Endodermal cell (in vitro differentiated cells): ENCODE measurements around the gene ITPKC. TPM values are rescaled to one million over a fixed set of nuclear protein-coding genes. Genes with fewer than 3 reads are reported as not detected.

Experiments
- DNase-seq: peaks from one replicate; pipeline ENCODE4 v3.0.0-alpha.2; 2017
- H3K27ac ChIP-seq: 2 replicates; pipeline ENCODE4 v1.5.1; 2013; ENCODE audit warnings: mild to moderate bottlenecking, low read depth, low read length, moderate library complexity
- H3K27me3 ChIP-seq: 2 replicates; pipeline ENCODE4 v1.6.1; 2013; ENCODE audit warnings: mild to moderate bottlenecking, low read length, moderate library complexity; ENCODE audit not compliant: insufficient read depth, control insufficient read depth, poor library complexity, severe bottlenecking
- H3K36me3 ChIP-seq: 2 replicates; pipeline ENCODE4 v1.7.0; 2013; ENCODE audit warnings: mild to moderate bottlenecking, low read length, moderate library complexity; ENCODE audit not compliant: control insufficient read depth, insufficient read depth
- H3K4me1 ChIP-seq: one replicate; pipeline ENCODE4 v1.7.0; 2013; ENCODE audit warnings: low read length; ENCODE audit not compliant: control insufficient read depth, insufficient read depth
- H3K4me3 ChIP-seq: 2 replicates; pipeline ENCODE4 v1.5.1; 2013; ENCODE audit warnings: mild to moderate bottlenecking, low read length, moderate library complexity
- H3K9ac ChIP-seq: 2 replicates; pipeline ENCODE4 v1.6.1; 2013; ENCODE audit warnings: mild to moderate bottlenecking, low read length, moderate library complexity; ENCODE audit not compliant: poor library complexity, severe bottlenecking; ENCODE audit errors: extremely low read depth
- H3K9me3 ChIP-seq: 2 replicates; pipeline ENCODE4 v1.6.1; 2013; ENCODE audit warnings: mild to moderate bottlenecking, low read length, moderate library complexity; ENCODE audit not compliant: control insufficient read depth
- H3K27ac Mint-ChIP-seq: 2 replicates; pipeline ENCODE4 v1.8.0; 2020; ENCODE audit warnings: mixed read lengths
- H3K27me3 Mint-ChIP-seq: 2 replicates; pipeline ENCODE4 v1.8.0; 2021; ENCODE audit warnings: mild to moderate bottlenecking, mixed read lengths; ENCODE audit not compliant: insufficient read depth
- H3K36me3 Mint-ChIP-seq: 2 replicates; pipeline ENCODE4 v1.8.0; 2020; ENCODE audit warnings: low read depth, mixed read lengths
- H3K4me1 Mint-ChIP-seq: 2 replicates; pipeline ENCODE4 v1.8.0; 2020; ENCODE audit warnings: mixed read lengths
- H3K4me3 Mint-ChIP-seq: 2 replicates; pipeline ENCODE4 v1.8.0; 2020; ENCODE audit warnings: mild to moderate bottlenecking, moderate library complexity, mixed read lengths
- H3K9me3 Mint-ChIP-seq: 2 replicates; pipeline ENCODE4 v1.8.0; 2020; ENCODE audit warnings: mild to moderate bottlenecking, mixed read lengths
- WGBS, 2 experiments: methylation state at CpG; one replicate each; pipeline versions ENCODE4 v1.1.5 to v1.1.7; 2013; ENCODE audit warnings: missing lambda C conversion rate in 2 of 2, mixed read lengths in 1 of 2; ENCODE audit not compliant: insufficient coverage in 1 of 2, insufficient read length in 1 of 2; 5-methylcytosine and 5-hydroxymethylcytosine counted together
- total RNA-seq, 2 donors: library from RNA; stranded (reverse); fragmentation: NEBNext Ultra II Directional in 1 of 2; extraction: Animal tissue kit (Norgen Biotek cat#: 25700) in 1 of 2; gene quantifications; 2 replicates in 1 of 2; 3 replicates in 1 of 2; pipeline ENCODE4 v1.2.1, GENCODE V29; 2021
- TF ChIP-seq, protein P1 (sequence below): fragments of 200-600 bp; sonication (generic); conservative IDR thresholded peaks from 2 replicates; pipeline ENCODE4 v1.5.0; 2021; ENCODE audit warnings: antibody characterized with exemption, mild to moderate bottlenecking

The ITPKC gene
- total RNA-seq, 2 donors from 2014 or later = 9.9 to 11.1 TPM

DNA sequence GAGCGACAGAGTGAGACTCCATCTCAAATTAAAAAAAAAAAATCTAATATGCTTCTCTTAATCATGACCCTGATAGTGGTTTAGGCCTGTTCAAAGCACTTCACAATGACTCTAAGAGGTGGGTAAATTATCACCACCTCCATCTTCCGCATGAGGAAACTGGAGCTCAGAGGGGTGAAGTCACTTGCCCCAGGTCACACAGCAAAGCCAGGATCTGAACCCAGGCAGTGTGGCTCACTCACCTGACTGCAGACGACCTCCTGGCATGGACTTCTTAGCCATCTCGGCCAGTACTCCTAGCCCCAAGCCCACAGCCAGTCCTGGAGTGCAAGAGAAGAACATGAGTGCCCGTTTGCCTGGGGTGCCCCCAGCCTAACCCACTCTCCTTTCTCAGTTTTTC is 7.1 kb upstream of the ITPKC start:
- H3K27ac Mint-ChIP-seq = no peak overlapping the region

DNA sequence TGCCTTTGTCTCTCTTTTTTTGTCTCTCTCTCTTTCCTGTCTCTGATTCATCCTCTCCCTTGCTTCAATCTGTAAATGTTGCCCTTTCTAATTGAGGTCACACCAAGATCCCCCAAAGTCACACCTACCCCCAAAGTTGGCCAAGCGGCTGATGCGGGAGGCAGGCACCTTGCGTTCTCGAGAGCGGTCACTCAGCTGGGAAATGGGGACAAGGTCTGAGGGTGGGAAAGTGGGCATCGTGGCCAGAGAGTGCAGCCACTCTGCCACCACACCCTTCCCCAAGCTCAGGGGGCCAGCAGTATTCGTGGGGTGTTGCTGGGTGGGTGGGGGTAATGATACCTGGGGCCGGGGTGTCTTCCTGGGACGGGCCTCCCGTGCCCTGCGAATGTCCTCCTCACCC is 3.0 kb upstream of the ITPKC start:
- H3K9me3 ChIP-seq = no peaks in the 10 kb centered on the region
- no peak overlapping the region for H3K27ac ChIP-seq
- WGBS, 2 experiments = 96% methylated on average over 8 of the region's 11 CpGs; no CpG with 5 or more reads in 1 of the 2 experiments
- H3K27ac Mint-ChIP-seq = peak overlapping the region; percentile 42
- H3K4me3 Mint-ChIP-seq = peak overlapping the region; percentile 91
- peak overlapping the region; percentile 94 for H3K4me3 ChIP-seq
- H3K36me3 ChIP-seq = peaks cover 22% of the 10 kb centered on the region
- no peaks in the 10 kb centered on the region for H3K27me3 Mint-ChIP-seq
- no peaks in the 10 kb centered on the region for H3K4me1 ChIP-seq
- peaks cover 19% of the 10 kb centered on the region for H3K4me1 Mint-ChIP-seq
- H3K9ac ChIP-seq = no peak overlapping the region
- no peaks in the 10 kb centered on the region for H3K27me3 ChIP-seq
- peaks cover 29% of the 10 kb centered on the region for H3K36me3 Mint-ChIP-seq
- TF ChIP-seq, protein P1, sequence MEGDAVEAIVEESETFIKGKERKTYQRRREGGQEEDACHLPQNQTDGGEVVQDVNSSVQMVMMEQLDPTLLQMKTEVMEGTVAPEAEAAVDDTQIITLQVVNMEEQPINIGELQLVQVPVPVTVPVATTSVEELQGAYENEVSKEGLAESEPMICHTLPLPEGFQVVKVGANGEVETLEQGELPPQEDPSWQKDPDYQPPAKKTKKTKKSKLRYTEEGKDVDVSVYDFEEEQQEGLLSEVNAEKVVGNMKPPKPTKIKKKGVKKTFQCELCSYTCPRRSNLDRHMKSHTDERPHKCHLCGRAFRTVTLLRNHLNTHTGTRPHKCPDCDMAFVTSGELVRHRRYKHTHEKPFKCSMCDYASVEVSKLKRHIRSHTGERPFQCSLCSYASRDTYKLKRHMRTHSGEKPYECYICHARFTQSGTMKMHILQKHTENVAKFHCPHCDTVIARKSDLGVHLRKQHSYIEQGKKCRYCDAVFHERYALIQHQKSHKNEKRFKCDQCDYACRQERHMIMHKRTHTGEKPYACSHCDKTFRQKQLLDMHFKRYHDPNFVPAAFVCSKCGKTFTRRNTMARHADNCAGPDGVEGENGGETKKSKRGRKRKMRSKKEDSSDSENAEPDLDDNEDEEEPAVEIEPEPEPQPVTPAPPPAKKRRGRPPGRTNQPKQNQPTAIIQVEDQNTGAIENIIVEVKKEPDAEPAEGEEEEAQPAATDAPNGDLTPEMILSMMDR = no peak
- H3K9me3 Mint-ChIP-seq = no peaks in the 10 kb centered on the region
- no peak for DNase-seq

More for the DNA sequence above, 7.1 kb upstream of the ITPKC start:
- 96 to 98% methylated on average over 4 to 5 of the region's 5 CpGs for WGBS, 2 experiments
- Mint-ChIP-seq H3K4me3 (no peak overlapping the region), H3K36me3 (peaks cover 52% of the 10 kb centered on the region), H3K9me3 (no peaks in the 10 kb centered on the region), H3K27me3 (no peaks in the 10 kb centered on the region), H3K4me1 (no peaks in the 10 kb centered on the region)
- Histone ChIP-seq H3K9me3 (no peaks in the 10 kb centered on the region), H3K4me3 (no peak overlapping the region), H3K4me1 (no peaks in the 10 kb centered on the region), H3K27ac (no peak overlapping the region), H3K36me3 (peaks cover 40% of the 10 kb centered on the region), H3K27me3 (no peaks in the 10 kb centered on the region), H3K9ac (no peak overlapping the region)
- no peak for DNase-seq
- TF ChIP-seq, protein P1 = no peak

DNA sequence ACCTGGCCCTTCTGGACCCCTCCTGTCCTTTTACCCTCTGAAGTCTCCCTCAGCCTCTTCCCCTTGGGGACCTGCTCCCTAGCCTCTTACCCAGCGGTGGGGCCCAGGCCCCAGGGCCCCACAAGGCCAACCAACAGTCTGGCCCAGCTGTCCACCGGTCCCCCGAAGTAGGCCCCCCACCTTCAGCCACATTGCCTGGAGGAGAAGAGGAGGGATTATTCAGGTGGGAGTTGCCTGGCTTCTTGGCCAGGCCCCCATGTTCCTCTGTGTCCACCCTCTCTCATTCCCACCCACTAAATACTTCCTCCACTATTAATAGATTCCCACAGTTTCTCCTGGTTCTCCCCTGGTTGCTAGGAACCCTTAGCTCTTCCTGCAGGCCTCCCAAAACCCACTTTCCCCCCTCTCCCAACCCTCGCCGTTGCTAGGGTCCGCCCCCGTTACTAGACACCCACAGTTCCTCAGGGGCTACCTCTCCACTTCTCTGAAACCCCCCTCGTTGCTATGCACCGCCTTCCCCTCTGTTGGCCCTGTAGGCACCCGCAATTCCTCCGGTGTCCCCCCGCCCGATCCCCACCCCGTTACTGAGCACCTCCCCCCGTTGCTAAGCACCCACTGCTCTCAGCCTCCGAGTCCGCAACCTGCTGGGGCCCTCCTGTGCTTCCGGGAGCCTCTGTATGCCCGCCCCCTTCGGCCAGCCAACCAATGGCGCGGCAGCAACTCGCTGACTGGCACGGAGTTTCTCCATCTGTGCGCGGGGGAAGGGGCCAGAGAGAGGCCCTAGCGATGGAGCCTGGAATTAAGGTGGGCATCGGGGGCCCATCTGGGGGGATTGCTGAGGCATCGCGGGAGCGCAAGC is 2.2 kb upstream of the ITPKC start:
- Mint-ChIP-seq H3K27me3 (no peaks in the 10 kb centered on the region), H3K4me1 (peaks cover 19% of the 10 kb centered on the region), H3K36me3 (peaks cover 25% of the 10 kb centered on the region), H3K4me3 (peak overlapping the region; percentile 91), H3K9me3 (no peaks in the 10 kb centered on the region), H3K27ac (peak overlapping the region; percentile 89)
- DNase-seq = peak; percentile 98
- Histone ChIP-seq H3K27me3 (no peaks in the 10 kb centered on the region), H3K36me3 (peaks cover 16% of the 10 kb centered on the region), H3K27ac (peak overlapping the region; percentile 77), H3K9ac (peak overlapping the region; percentile 73), H3K4me1 (no peaks in the 10 kb centered on the region), H3K9me3 (no peaks in the 10 kb centered on the region), H3K4me3 (peak overlapping the region; percentile 94)
- WGBS, 2 experiments = 5 to 7% methylated on average over 4 to 30 of the region's 31 CpGs
- TF ChIP-seq, protein P1 = peak; percentile 44
